T-helper 9 cell (primary cell): Measurements from ENCODE around the gene DCTPP1.
A peak's percentile ranks its signal among the peaks of the same experiment; 100 is the strongest.

ENCODE experiments used
- DNase-seq: peaks from one replicate; pipeline ENCODE4 v3.0.0-alpha.2; 2020

The DCTPP1 gene

GRCh38 chr16:30381291-30382041, 48.4 kb downstream of the DCTPP1 start:
- no peak for DNase-seq

GRCh38 chr16:30380803-30381208, 49.0 kb downstream of the DCTPP1 start:
- no peak for DNase-seq

- no peak for DNase-seq
Measured at GRCh38 chr16:30380072-30380802, 49.6 kb downstream of the DCTPP1 start.

GRCh38 chr16:30379158-30379783, 50.6 kb downstream of the DCTPP1 start:
- DNase-seq: no peak

GRCh38 chr16:30378236-30379157, 51.3 kb downstream of the DCTPP1 start:
- peak; percentile 99 for DNase-seq

GRCh38 chr16:30377812-30378235, 52.0 kb downstream of the DCTPP1 start:
- DNase-seq: peak; percentile 81

- no peak for DNase-seq
Measured at GRCh38 chr16:30377050-30377811, 52.6 kb downstream of the DCTPP1 start.

GRCh38 chr16:30376461-30376902, 53.3 kb downstream of the DCTPP1 start:
- no peak for DNase-seq

GRCh38 chr16:30375864-30376263, 54.0 kb downstream of the DCTPP1 start:
- DNase-seq: no peak

- no peak for DNase-seq
Measured at GRCh38 chr16:30374538-30374937, 55.3 kb downstream of the DCTPP1 start, which contains the start of gene MYL11. MYL11 (plus strand) TSS chr16:30374802; CDS start chr16:30374858, 56 bp downstream.
